ENCODE data around the gene BHLHE23.

Gene BHLHE23

GRCh38 chr20:62959998-62960436 is 46.7 kb downstream of the BHLHE23 start:
- no peak overlapping the region for H2AFZ ChIP-seq (ENCODE audit: low read depth)
- H3K9ac ChIP-seq: no peak overlapping the region
- no peaks in the 10 kb centered on the region for H4K20me1 ChIP-seq (ENCODE audit: insufficient read depth)
- H3K4me3 ChIP-seq (IDR thresholded peaks at IDR 0.05; ENCODE audit: insufficient read depth, low read depth, low read length): no peak overlapping the region
- no peak for TF ChIP-seq CTCF (conservative IDR thresholded peaks at IDR 0.05; ENCODE audit: low read depth, low read length)
- peaks cover 86% of the 10 kb centered on the region for H3K27me3 ChIP-seq (ENCODE audit: insufficient read depth, low read depth)
- no peaks in the 10 kb centered on the region for H3K36me3 ChIP-seq (ENCODE audit: insufficient read depth)
- no peaks in the 10 kb centered on the region for H3K79me2 ChIP-seq (ENCODE audit: insufficient read depth, low read depth)
- no peaks in the 10 kb centered on the region for H3K4me1 ChIP-seq (ENCODE audit: low read depth, poor library complexity, severe bottlenecking)
- no peak overlapping the region for H3K4me2 ChIP-seq
- no peak overlapping the region for H3K27ac ChIP-seq

- peaks cover 85% of the 10 kb centered on the region for H3K27me3 ChIP-seq (ENCODE audit: insufficient read depth, low read depth)
- H3K4me3 ChIP-seq (IDR thresholded peaks at IDR 0.05; ENCODE audit: insufficient read depth, low read depth, low read length): no peak overlapping the region
- no peaks in the 10 kb centered on the region for H3K36me3 ChIP-seq (ENCODE audit: insufficient read depth)
- H3K27ac ChIP-seq: no peak overlapping the region
- H2AFZ ChIP-seq (ENCODE audit: low read depth): no peak overlapping the region
- H3K79me2 ChIP-seq (ENCODE audit: insufficient read depth, low read depth): no peaks in the 10 kb centered on the region
- no peaks in the 10 kb centered on the region for H3K4me1 ChIP-seq (ENCODE audit: low read depth, poor library complexity, severe bottlenecking)
- H4K20me1 ChIP-seq (ENCODE audit: insufficient read depth): no peaks in the 10 kb centered on the region
- no peak overlapping the region for H3K9ac ChIP-seq
- H3K4me2 ChIP-seq: no peak overlapping the region
- TF ChIP-seq CTCF (conservative IDR thresholded peaks at IDR 0.05; ENCODE audit: low read depth, low read length): no peak
Measured at GRCh38 chr20:62959101-62959971, 47.4 kb downstream of the BHLHE23 start.

GRCh38 chr20:62958388-62959100 is 48.2 kb downstream of the BHLHE23 start:
- Histone ChIP-seq H3K27ac (no peak overlapping the region), H3K4me2 (no peak overlapping the region), H3K9ac (no peak overlapping the region), H3K79me2 (ENCODE audit: insufficient read depth, low read depth) (no peaks in the 10 kb centered on the region), H4K20me1 (ENCODE audit: insufficient read depth) (no peaks in the 10 kb centered on the region), H3K4me3 (IDR thresholded peaks at IDR 0.05; ENCODE audit: insufficient read depth, low read depth, low read length) (no peak overlapping the region), H3K4me1 (ENCODE audit: low read depth, poor library complexity, severe bottlenecking) (no peaks in the 10 kb centered on the region), H3K36me3 (ENCODE audit: insufficient read depth) (no peaks in the 10 kb centered on the region), H3K27me3 (ENCODE audit: insufficient read depth, low read depth) (peaks cover 78% of the 10 kb centered on the region), H2AFZ (ENCODE audit: low read depth) (no peak overlapping the region)
- TF ChIP-seq CTCF (conservative IDR thresholded peaks at IDR 0.05; ENCODE audit: low read depth, low read length): no peak

- Histone ChIP-seq H3K27ac (no peak overlapping the region), H3K4me2 (no peak overlapping the region), H3K79me2 (ENCODE audit: insufficient read depth, low read depth) (no peaks in the 10 kb centered on the region), H3K9ac (no peak overlapping the region), H3K4me1 (ENCODE audit: low read depth, poor library complexity, severe bottlenecking) (no peaks in the 10 kb centered on the region), H4K20me1 (ENCODE audit: insufficient read depth) (no peaks in the 10 kb centered on the region), H3K36me3 (ENCODE audit: insufficient read depth) (no peaks in the 10 kb centered on the region), H3K27me3 (ENCODE audit: insufficient read depth, low read depth) (peaks cover 70% of the 10 kb centered on the region), H3K4me3 (IDR thresholded peaks at IDR 0.05; ENCODE audit: insufficient read depth, low read depth, low read length) (no peak overlapping the region), H2AFZ (ENCODE audit: low read depth) (no peak overlapping the region)
- no peak for TF ChIP-seq CTCF (conservative IDR thresholded peaks at IDR 0.05; ENCODE audit: low read depth, low read length)
Measured at GRCh38 chr20:62957136-62958117, 49.3 kb downstream of the BHLHE23 start.

Data from KMS-11 (cell line).